SHP77 (cell line): ENCODE results near the gene PTPRE.

Source experiments
- DNase-seq, 2 experiments: peaks; one replicate each; lab custom pipeline; 2025; lab: John Stamatoyannopoulos, UW

PTPRE gene

DNA sequence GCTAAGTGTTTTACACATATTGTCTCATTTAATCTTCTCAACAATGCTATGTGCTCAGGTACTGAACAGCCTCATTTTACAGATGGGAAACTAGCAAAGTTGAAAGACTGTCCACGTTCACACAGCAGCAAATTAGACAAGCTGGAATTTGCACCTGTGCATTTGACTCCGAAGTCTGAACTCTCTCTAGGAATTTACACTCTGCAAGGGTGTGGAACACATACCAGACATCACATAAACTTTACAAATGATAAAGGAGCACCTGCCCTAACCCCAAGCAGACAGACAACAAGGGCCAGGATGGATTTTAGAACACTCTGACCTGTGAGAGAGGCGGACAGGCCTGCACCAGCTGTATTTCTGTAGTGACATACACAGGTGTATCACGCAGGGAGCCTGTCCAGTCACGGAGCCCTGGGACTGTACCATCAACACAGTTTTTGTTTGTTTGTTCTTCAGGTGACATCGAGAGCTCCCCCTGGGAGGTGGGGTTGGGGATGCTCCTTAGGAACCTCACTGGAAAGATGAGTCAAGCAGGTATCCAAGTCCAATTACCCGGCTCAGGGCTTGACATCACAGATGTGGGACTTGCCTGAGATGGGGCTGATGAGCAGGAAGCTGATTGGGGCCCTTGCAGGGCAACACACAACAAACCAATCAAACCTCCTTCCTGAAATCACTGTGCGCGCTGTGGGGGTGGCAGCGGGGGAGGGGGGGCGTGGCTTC is 188.3 kb downstream of the PTPRE start:
- no peak for DNase-seq

DNA sequence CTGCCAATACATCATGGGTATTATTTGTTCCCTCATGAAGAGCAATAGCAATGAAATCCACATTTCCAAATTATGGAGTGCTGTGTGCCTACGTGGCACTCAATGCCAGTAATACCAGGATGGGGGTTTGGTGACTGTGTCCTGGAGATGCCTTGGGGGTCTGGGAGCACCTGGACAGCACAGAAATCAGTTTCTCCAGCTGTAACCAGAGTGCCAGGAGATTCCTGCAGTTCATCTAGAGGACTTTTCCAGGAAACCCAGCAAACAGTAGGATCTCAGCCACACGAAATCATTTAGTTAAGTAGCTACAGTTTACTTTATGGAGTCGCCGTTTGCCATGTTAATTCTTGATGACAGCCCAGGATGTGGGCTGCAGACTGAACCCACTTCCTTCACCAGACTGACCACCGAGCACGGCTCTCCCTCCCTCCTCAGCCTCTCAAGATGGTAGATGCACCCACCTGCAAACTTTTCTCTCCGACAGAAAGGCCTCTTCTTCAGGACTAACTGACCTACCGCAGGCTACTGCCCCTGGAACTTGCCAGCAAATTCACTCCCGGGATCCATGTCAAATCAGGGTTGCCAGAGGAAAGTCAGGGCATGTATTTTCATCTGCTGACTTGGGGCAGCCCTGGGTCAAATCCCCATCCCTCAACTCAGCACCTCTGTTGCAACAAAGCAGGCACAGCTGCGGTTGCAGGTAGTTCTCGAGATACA is 189.0 kb downstream of the PTPRE start:
- DNase-seq, result no peak

DNA sequence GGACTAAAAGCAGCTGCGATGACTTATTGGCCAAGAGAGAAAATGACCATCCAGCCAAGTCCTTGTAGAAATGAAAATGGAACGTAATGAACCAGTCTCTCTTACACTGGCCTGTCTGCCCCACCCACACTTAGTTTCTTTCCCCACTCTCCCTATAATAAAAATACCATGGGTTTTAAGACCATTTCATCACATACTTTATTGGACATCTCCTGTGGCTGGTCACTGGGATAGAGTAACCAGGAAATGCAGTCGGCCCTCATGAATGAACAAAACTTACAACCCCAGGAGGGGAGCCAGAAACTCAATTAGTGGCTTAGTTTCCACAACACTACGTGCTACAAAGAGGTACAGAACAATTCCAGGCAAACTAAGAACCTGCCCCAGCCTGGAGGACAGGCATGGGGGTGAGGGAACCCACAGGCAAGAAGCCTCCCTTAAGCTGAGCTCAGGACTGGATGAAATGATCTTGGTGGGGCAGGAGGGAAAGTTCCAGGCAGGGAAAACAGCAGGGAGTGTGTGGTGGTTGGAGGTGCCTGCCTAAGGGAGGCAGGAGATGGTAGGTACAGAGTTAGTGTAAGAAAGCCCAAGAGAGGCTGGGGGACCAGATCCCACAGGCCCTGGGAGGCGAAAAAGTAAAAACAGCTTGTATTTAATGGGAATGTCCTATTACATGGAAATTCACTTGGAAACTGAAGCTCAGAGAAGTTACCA is 189.7 kb downstream of the PTPRE start:
- no peak for DNase-seq

DNA sequence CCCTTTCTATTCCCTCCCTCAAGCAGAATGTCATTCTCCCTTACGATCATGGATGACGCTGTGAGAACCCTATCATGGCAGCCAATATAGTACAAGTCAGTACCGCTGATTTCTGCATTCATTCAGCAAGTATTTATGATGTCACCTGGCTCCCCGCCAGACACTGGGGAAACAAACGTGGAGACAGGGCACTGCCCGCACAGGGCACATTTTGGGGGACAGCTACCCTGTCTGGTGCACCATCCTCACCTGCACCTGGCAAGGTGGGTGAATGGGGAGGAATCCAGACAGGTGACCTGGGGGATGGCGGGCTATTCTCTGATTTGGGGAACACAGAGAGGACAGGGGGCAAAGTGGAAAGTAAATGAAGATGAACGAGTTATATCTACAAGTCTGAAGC is 190.9 kb downstream of the PTPRE start:
- no peak for DNase-seq

DNA sequence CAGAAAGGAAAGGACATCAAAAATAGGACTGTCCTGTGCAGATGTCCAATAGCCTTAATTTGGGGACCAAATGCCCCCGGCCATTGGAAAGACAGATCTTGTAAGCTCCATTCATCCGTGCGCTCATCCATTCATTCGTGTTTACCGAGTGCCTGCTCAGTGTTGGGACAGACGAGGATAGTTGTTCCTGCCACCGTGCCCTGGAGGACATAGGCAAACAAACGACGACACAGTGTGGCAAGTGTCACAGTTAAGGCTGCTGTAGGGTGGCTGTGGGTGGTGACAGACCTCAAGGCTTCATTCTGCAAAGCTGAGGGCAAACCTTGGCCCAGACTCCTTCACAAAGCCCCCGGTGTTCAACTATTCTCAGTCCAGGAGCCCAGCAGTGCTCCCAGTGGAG is 191.7 kb downstream of the PTPRE start:
- no peak for DNase-seq

DNA sequence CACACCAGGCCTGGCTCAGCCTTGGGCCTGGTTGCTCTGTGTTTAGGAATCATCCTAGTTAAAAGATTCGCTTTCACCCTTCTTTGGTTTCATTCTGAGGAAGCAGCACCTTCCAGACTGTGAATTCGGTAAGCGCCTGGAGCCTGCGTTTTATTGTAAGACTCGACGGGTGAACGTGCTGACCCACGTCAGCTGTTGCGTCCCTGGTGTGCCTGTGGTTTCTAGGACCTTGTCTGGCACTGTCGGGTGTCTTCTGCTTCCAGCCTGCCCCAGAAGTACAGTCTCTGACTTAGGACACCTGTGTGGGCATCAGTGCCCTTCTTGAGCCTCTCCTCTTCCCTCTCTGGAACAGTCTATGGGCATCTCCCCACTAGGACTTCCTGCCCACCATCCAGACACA is 193.0 kb downstream of the PTPRE start:
- no peak for DNase-seq

DNA sequence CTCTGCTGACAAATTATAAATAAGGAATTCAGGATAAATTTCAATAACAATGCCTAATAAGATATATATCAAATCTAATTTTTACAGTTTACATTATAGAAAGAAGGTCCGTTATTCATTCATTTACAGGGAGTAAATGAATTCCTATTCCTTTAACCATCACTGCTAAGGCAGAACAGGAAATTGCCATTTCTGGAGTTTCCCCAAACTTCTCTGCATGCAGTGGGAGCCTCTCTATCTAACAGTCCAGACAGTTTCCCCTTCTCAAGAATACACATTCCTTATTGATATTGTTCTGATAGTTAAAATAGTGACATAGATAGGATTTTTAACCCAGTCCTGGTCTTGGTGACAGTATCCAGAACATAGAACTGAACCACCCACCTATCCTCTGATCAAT is 195.0 kb downstream of the PTPRE start:
- no peak for DNase-seq

DNA sequence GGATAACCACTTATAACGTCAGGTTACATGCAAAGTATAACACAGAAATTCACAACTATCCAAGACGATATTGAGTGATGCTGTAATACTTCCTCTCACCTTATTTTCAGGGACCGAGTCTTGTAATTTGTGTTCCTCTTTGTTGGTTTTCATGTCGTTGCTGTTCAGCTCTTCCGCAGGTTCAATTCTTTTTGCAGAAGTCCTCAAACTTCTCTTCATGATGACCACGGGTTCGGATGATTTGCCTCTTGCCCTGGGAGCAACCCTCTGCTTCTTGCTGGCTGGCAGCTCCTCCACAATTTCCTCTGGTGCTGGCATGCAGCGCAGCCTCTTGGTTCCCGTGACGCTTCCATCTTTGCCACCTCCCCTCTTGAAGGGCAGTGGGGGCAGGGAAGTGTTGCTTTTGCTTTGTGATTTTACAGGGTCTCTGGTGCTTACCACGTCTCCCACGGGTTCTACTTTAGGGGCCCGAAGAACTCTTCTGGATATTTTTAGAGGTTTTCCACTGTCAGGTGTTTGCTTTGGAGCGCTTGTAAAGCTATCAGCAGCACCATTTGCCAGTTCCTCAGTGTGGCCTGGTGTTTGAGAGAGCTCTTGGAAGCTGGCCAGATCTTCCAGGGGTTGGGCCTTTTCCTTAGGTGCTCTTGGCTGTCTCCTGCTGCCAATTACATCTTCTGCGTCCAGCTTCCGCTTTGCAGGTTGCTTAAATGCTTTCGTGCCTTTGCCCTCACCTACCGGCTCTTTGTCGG is 195.8 kb downstream of the PTPRE start:
- DNase-seq, result no peak

DNA sequence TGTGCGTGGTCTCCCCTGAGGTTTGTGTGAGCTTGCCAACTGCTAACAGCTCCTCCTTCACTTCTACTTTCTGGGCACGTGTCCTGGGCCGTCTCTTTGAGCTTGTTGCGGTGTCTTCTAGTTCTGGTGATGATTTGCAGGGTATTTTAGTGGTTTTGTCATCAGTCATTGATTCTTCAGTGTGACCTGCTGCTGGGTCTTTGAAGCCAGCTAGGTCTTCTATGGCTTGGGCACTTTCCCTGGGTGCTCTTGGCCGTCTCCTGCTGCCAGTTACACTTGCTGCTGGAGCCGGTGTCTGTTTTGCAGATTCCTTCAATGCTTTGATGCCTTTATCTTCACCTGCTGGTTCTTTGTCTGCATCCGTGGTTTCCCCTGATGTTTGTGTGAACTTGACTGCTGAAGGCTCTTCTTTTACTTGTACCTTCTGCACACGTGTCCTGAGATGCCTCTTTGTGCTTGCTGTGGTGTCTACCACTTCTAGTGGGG is 196.4 kb downstream of the PTPRE start:
- DNase-seq, result no peak

DNA sequence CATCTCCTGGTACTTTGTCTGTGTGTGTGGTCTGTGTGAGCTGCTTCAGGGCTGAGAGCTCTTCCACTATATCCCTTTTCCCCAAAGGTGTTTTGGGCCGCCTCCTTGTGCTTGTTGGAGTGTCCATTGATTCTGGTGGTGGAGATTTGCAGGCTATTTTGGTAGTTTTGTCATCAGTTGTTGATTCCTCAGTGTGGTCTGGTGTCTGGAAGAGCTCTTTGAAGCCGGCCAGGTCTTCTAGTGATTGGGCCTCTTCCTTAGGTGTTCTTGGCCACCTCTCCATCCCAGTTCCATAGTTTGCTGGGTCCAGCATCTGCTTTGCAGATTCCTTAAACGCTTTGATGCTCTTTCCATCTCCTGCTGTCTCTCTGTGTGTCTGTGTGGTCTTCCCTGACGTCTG is 198.5 kb downstream of the PTPRE start:
- DNase-seq, result no peak

DNA sequence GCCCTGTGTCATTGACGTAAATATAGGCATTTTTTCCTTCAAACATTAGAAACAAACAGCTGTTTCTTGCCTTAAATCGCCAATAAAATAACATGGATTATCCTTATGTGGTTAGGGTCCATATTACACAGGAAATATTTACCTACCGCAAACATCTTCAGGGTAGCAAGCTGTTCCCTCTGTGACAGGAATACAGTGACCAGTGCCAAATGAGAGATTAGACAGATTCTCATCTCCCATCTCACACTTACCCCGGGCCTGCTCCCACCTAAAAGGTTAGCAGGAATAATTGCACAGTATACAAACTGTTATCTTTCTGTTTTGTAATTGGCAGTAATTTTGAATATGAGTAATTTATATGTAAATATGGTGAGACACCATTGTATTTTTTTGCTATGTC is 202.8 kb downstream of the PTPRE start:
- no peak for DNase-seq

DNA sequence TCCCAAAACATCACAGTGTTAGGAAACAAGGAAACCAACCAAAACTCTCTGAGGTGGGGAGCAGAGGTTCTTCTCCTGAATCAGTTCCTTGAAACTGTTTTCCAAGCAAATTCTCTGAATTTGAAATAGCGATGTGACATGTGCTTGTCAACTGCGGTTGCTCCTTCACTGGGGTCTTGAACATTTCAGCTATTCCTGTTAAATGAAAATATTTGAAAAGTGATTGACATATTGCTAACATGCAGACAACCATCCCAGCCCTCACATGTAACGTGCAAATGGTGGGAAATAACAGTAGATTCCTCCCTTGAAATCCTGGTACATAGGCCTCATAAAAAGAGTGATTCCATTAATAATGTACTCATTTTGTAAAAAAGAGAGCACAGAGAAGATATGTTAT is 203.4 kb downstream of the PTPRE start:
- DNase-seq, result no peak

DNA sequence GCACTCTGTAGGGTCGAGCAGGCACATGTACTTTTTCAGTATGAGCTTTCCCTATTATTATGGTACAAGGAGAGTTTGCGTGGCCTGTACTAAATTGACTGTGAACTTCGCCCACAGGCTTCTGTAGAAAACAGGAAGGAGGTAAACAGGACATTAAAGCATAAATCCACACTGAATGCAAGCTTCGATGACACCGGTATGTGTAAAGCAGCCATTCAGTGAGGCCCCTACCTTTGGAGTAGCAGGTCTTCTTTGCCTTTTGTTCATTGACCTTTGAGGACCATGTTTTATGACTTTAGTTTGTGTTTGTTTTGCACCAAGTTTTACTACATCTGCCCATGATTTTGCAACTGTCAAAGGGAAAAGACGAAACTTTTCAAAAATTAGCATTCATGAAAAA is 204.8 kb downstream of the PTPRE start:
- no peak for DNase-seq

DNA sequence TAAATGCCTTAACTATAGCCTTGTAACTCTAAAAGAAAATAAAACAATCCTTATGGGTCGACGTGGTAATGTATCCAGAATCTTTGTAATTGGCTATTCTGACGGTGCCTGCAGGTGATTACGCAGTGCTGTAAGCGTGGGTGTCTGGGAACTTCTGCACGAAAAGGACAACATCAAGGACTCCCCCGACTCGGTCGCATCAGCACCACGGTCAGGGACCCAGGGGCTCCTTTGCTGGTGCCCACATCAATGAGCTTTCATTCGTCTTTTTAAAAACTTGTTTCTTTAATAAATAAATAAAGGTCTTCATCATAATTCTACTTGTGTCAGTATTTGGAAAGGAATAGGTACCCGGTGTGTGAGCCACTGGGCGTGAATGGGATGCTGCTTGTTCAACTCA is 206.1 kb downstream of the PTPRE start:
- DNase-seq, result no peak

DNA sequence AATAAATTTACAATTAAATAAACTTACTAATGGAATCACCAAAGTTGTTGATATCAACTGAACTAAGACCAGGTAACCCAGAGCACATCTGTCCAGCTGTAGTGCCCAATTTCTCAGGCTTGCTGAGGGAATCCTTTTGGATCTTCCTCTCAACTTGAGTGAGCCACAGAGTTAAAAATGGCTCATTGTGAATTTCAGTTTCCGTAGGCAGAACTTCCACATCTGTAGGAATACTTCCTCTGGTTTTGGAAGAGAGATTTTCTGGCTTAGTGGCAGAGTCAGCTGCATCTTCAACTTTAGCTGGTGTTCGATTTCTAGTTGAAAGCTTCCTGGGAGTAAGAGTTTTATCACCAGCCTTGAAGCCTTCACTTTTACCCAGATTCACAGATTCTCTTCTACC is 208.0 kb downstream of the PTPRE start:
- no peak for DNase-seq

DNA sequence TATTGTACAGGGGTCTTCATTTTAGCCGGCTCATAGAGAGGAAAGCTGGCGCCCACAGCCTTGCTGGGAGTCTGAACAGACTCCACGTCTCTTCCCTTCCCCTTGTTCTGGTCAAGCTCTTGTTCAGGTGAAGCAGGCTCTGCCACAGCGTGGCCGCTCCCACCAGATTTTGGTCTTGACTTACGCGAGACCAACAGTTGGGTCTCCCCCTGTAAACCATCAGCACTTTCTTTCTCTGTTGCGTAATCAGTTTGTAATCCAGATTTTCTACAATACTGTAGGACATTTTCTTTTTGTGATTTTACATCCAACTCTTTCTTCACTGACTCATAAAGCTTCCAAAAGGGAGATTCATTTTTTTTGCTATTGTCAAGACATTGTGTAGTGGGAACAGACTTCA is 208.5 kb downstream of the PTPRE start:
- DNase-seq, result no peak

DNA sequence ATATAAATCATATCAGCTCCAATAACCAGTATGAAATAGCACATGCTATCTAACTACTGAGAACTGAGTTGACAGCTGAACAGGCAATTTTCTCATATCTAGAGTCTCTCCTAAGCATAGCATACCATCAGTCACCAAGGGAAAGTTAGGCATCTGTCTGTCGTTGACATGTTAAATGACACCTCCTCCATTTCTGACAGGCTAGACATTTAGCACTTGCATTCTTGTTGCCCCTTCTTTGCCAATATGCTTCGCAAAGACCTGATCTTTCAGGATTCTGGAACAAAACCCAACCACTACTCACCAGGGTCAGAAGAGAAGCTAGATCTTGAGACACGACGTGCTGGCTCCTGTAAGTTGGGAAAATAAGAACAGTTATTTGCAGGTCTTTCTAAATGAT is 209.3 kb downstream of the PTPRE start:
- DNase-seq, result no peak

DNA sequence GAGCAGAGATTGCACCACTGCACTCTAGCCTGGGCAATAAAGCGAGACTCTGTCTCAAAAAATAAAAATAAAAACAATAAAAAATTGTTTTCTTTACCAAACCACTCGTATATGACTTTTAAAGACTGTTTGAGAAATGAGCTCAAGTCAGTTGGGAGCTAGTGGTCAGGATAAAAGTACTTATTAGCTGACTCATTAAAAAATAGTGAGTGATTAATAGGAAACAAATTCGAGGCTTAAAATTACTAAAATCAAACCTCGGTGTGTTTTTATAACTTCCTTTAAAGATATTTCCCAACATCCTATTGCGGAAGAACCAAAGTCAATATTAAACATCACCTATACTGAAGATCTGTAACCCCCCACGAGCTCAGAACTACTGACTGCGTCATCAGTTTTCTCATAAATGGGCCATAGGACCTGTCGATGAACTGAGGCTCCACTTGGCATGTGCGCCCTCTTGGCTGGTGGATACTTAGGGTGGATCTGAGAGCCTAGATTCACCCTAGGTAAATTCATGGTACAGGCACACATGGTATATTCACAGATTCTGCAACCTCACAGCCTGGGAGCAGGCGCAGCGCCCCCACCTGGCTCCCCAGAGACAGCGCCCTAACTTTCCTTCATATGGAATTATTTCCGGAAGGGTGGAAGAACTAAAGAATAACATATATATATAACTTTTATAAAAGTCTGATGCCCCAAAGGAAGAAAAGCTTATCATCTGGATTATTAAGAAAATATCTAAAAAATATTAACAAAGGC is 210.1 kb downstream of the PTPRE start:
- DNase-seq, result no peak

DNA sequence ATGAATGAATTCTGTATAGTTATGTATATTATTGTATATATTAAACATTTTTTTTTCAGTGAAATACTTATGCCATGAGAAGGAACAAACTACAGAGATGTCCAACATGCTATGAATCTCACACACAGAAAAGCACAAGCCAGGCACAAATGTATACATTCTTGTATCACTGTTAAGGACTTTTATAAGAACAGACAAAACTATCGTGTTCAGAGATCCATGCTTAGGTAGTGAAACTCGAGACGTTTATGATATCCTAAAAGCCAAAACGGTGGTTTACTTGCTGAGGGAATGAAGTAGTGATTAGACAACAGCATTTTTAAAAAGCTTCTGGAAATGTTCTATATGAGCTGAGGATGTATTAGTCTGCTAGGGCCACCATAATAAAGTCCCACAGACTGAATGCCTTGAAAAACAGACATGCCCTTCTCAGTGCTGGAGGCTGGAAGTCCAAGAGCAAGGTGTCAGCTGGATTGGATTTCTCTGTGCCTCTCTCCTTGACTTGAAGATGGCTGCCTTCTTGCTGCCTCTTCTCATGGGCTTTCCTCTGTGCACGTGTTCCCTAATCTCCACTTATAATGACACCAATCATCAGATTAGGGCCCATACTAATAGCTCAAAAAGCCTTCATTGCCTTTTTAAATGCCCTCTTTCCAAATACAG is 215.0 kb downstream of the PTPRE start:
- no peak for DNase-seq

DNA sequence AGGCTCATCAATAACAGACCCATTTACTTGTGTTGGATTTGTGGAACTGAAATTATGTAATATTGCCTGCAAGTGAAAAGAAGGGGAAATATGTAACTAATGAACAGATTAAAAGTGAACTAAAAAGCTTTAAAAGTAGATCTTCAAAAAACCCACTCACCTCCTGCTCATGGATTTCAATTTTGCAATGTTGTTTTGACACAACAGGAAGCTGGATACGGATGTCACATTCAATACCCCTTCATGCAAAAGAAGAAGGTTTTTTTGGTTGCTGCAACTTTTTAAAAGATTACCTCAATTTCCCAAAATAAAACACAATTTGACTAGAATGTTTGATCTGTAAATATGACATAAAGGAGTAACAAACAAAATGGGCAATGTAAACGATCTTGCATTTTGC is 216.0 kb downstream of the PTPRE start:
- no peak for DNase-seq

DNA sequence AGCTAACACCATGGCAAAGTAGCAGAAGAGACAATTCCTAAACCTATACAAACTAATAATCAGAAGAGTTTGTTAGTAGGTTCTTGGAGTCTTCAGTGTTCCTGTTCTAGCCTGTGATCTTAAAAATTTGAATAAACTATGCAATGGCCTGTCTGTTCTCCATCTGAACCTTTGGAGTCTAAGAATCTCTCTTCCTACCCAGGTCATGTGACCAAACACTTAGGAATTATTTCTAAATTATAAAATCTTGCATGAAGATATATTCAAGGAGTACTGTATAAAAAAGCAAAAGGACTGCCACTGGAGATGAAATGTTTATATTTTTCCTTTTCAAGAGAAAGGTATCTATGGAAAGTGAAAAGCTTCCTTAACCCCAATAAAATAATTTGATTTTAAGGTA is 216.9 kb downstream of the PTPRE start:
- no peak for DNase-seq
